IPS-15b (cell line): Measurements from ENCODE around the gene CHIT1.
A peak's percentile ranks its signal among the peaks of the same experiment; 100 is the strongest.

Experiments used
- H3K27me3 ChIP-seq: one replicate; pipeline ENCODE4 v1.6.1; 2013; ENCODE audit warnings: low read length; ENCODE audit not compliant: control insufficient read depth, insufficient read depth
- H3K36me3 ChIP-seq: one replicate; pipeline ENCODE4 v1.6.1; 2013; ENCODE audit warnings: low read length; ENCODE audit not compliant: control insufficient read depth, insufficient read depth
- H3K4me1 ChIP-seq: one replicate; pipeline ENCODE4 v1.6.1; 2013; ENCODE audit warnings: mild to moderate bottlenecking, low read length; ENCODE audit not compliant: control insufficient read depth, insufficient read depth
- H3K4me3 ChIP-seq: one replicate; pipeline ENCODE4 v1.5.1; 2013; ENCODE audit warnings: low read depth, low read length
- H3K9ac ChIP-seq: one replicate; pipeline ENCODE4 v1.6.1; 2013; ENCODE audit warnings: low read depth, mild to moderate bottlenecking, low read length
- H3K9me3 ChIP-seq: one replicate; pipeline ENCODE4 v1.6.1; 2013; ENCODE audit warnings: mild to moderate bottlenecking, low read length; ENCODE audit not compliant: control insufficient read depth, insufficient read depth

Gene CHIT1

GRCh38 chr1:203229471-203230135, at the start of gene CHIT1:
Gene CHIT1, minus strand, starts transcription at chr1:203229673. Its CDS starts 37 bp downstream, at chr1:203229636.
- no peaks in the 10 kb centered on the region for H3K36me3 ChIP-seq
- no peak within 1 kb of the TSS for H3K4me3 ChIP-seq

GRCh38 chr1:203278885-203279406, 49.5 kb upstream of the CHIT1 start:
- Histone ChIP-seq H3K36me3 (no peaks in the 10 kb centered on the region), H3K9me3 (no peaks in the 10 kb centered on the region), H3K9ac (no peak overlapping the region), H3K4me3 (peak overlapping the region; percentile 26), H3K4me1 (peaks cover 10% of the 10 kb centered on the region), H3K27me3 (peaks cover 60% of the 10 kb centered on the region)

More at GRCh38 chr1:203229471-203230135, at the start of gene CHIT1:
- H3K9ac ChIP-seq: no peak within 1 kb of the TSS
- H3K27me3 ChIP-seq: peaks cover 10% of the 10 kb centered on the region
- H3K9me3 ChIP-seq: peaks cover 4% of the 10 kb centered on the region
- no peaks in the 10 kb centered on the region for H3K4me1 ChIP-seq

DNA sequence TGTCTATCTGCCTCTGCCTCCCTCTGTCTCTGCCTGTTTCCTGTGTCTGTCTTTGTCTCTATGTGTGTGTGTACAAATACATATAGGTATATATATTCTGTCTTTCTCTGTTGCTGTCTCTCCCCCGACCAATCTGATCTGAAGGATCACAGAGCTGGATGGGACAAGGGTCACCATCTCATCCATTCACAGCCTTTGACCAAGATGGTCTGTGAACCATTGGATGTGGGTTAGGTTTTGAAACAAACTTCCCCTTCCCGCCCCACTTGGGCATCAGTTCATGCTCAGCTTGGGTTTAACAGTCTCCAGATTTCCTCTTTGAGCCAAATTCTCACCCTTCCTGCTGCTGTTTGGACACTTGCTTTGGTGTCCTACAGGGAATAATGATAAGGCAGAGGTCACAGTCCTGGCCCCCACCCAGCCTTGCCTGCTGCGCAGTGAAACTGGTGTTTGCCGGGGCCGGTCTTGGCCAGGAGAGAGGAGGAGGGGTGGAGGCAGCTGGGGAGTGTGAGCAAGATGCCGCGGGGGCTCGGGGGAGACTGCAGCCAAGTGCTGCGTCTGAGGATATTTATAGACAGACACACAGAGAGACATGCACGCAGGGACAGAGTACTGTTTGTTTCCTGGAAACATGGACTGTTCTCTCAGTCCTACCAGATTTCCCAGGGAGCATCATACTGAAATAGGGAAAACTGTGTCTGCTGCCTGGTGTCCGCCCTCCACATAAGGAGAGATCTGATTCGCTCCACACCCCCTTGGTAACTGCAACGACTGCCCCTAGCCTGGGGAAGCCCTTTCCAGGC, 48.8 kb upstream of the CHIT1 start:
- peaks cover 61% of the 10 kb centered on the region for H3K27me3 ChIP-seq
- H3K9me3 ChIP-seq: no peaks in the 10 kb centered on the region
- H3K4me3 ChIP-seq: peak overlapping the region; percentile 26
- H3K9ac ChIP-seq: no peak overlapping the region
- peaks cover 14% of the 10 kb centered on the region for H3K4me1 ChIP-seq
- H3K36me3 ChIP-seq: no peaks in the 10 kb centered on the region

DNA sequence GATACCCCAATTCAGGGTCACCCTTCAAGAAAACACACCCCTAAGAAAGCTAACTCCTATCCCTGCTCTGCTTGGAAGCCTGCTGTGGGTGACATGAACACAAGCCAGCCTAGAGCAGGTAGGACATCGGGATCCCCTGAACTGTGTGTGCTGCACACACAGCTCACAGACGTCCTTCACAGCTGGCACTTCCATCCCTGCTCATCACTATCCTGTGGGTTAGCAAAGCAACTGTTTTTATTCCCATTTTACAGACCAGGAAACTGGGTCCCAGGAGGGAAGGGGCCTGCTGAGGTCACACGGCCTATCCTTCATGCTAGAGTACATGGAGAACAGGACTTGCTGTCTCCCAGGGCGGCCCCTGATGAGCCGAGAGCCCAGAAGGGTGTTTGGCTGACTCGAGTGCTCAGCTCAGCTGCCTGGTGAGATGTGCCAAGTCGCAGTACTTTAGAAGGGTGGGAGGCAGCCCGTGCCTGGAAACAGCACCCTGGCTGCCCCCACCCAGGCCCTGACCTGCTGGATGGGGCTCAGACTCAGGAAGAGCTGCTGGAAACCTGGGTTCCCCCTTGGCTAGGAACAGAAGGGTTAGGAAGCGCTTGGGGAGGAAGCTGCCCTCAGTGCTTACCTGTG, 47.6 kb upstream of the CHIT1 start:
- H3K9ac ChIP-seq: no peak overlapping the region
- H3K4me3 ChIP-seq: no peak overlapping the region

GRCh38 chr1:203276408-203276807, 46.9 kb upstream of the CHIT1 start:
- Histone ChIP-seq H3K4me3 (no peak overlapping the region), H3K4me1 (peaks cover 14% of the 10 kb centered on the region), H3K27me3 (peaks cover 72% of the 10 kb centered on the region), H3K36me3 (no peaks in the 10 kb centered on the region), H3K9ac (no peak overlapping the region), H3K9me3 (no peaks in the 10 kb centered on the region)

More for the DNA sequence above, 47.6 kb upstream of the CHIT1 start:
- Histone ChIP-seq H3K27me3 (peaks cover 66% of the 10 kb centered on the region), H3K4me1 (peaks cover 14% of the 10 kb centered on the region), H3K36me3 (no peaks in the 10 kb centered on the region), H3K9me3 (no peaks in the 10 kb centered on the region)

DNA sequence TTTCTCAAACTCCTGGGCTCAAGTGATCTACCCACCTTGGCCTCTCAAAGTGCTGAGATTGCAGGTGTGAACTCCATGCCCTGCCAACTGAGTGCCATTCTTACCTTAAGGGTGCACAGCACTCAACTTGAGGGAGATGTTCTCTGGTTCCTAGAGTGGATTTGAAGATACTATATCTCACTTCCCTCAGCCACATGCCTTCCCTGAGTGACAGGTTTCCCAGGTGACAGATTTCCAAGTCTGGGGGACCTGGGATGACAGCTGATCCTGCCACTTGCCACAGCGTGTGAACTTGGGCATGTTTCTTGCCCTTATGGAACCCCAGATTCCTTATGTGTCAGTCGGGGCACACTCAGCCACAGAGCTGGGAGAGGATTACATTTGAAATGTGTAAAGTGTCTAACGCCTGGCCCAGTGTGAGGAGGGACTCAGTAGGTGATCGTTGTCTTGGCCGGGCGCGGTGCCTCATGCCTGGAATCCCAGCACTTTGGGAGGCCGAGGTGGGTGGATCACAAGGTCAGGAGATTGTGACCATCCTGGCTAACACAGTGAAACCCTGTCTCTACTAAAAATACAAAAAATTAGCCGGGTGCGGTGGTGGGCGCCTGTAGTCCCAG, 46.3 kb upstream of the CHIT1 start:
- no peak overlapping the region for H3K9ac ChIP-seq
- H3K36me3 ChIP-seq: no peaks in the 10 kb centered on the region
- H3K4me3 ChIP-seq: no peak overlapping the region
- peaks cover 16% of the 10 kb centered on the region for H3K4me1 ChIP-seq
- H3K9me3 ChIP-seq: no peaks in the 10 kb centered on the region
- peaks cover 72% of the 10 kb centered on the region for H3K27me3 ChIP-seq

- Histone ChIP-seq H3K9me3 (no peaks in the 10 kb centered on the region), H3K9ac (no peak overlapping the region), H3K4me1 (peaks cover 17% of the 10 kb centered on the region), H3K36me3 (no peaks in the 10 kb centered on the region), H3K4me3 (no peak overlapping the region), H3K27me3 (peaks cover 67% of the 10 kb centered on the region)
Measured at GRCh38 chr1:203274603-203275381, 45.3 kb upstream of the CHIT1 start.

DNA sequence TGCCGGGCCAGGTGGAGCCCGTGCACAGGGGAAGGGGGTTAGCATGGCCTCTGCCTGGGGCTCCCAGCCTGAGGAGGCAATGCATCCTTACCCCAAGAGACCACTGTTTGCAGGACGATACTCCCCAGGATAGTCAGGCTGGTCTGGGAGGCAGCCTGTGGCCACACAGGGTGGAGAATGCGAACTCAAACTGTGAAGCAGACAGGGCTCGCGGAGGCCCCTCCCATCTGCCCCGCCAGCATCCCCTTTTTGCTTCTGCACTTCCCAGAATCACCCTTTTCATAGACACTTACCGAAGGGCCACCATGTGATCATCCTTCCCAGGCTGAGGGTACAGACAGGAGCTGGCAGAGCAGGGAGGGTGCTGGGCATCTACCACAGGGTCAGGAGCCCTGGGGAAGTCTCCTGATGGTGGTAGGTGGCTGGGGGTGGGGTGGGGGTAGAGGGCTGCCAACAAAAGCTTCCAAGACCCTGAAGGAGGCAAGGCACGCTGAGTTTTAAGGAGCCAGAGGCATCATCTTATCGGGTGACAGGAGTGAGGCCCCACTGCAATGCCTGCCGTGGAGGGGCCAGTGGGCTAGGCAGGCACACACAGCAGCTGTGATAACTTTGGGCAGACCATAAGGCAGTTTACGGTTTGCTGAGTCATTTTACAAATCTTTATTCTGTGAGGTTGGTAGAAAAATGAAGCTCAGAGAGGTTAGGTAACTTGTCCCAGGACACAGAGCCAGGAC, 44.6 kb upstream of the CHIT1 start:
- no peaks in the 10 kb centered on the region for H3K36me3 ChIP-seq
- H3K9me3 ChIP-seq: no peaks in the 10 kb centered on the region
- peak overlapping the region; percentile 69 for H3K4me3 ChIP-seq
- H3K9ac ChIP-seq: peak overlapping the region; percentile 55
- peaks cover 16% of the 10 kb centered on the region for H3K4me1 ChIP-seq
- H3K27me3 ChIP-seq: peaks cover 66% of the 10 kb centered on the region

DNA sequence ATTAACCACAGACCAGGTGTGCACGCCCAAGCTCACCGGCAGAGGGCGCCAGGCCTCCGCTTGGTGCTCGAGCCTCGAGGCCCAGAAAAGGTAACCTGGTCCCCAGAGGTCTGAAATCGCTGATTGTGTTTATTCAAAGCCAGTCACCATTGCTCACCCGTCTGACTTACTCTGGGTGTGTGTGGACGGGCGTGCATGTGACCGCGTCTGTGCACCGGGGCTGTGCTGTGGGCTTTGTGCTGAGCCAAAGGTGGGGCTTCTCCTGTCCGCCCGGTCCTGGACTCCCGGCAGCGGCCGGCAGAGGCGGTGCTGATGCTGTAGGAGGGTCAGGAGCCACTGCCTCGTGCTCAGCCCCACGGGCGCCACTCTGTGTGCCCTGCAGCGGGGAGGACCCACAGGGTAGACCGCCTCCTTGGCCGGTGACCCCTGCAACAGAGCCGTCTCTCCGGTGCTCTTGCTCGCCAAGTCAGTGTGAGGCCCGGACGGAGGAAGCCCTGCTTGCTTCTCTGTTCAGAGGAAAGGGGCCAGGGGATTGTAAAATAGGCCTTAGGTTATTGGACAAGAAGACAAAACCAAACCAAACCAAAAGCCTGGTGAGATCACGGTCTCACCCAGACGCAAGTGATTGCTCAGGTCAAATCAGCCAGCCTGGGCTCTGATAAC, 43.9 kb upstream of the CHIT1 start:
- Histone ChIP-seq H3K27me3 (peaks cover 62% of the 10 kb centered on the region), H3K36me3 (no peaks in the 10 kb centered on the region), H3K4me1 (peaks cover 13% of the 10 kb centered on the region), H3K9ac (peak overlapping the region; percentile 55), H3K4me3 (peak overlapping the region; percentile 69), H3K9me3 (no peaks in the 10 kb centered on the region)

DNA sequence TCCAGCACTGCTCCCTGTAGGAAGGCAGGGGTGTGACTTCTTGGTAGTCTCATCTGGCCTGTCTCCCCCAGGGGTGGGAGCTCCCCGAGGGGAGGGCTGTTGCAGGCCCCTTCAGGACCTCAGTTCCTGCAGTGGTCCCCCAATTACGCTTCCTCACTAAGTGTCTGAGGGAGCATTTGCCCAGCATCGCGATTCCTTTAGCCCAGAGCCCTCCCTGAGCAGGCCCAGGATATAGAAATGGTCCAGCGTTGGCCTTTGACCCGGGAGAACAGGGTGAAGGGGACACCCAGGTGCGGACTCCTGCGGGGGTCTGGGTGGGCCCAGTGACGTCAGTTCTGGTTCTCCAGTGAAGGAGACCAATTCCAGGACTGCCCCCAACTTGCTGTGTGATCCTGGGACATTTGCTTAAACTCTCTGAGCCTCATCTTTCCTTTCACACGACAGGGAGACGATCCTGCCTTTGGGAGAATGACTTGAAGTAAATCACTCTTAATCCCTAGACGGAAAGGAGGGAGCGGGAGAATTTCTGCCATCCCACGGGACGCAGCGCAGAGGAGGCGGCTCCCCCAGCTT, 43.2 kb upstream of the CHIT1 start:
- peak overlapping the region; percentile 69 for H3K4me3 ChIP-seq
- no peak overlapping the region for H3K9ac ChIP-seq
- peaks cover 58% of the 10 kb centered on the region for H3K27me3 ChIP-seq
- H3K4me1 ChIP-seq: peaks cover 9% of the 10 kb centered on the region
- H3K9me3 ChIP-seq: no peaks in the 10 kb centered on the region
- no peaks in the 10 kb centered on the region for H3K36me3 ChIP-seq
